Pancreas (tissue), 10 donors: ENCODE results near the gene LDLRAD4. TPM values are rescaled to one million over a fixed set of nuclear protein-coding genes. Genes with fewer than 3 reads are reported as not detected.

Experiments used
- ATAC-seq, 4 donors: fragments of 200-7000 bp; cut with Tn5 transposase; one replicate each; pipeline versions ENCODE4 v1.8.0 to v1.9.1; 2020; ENCODE audit warnings: mild to moderate bottlenecking in 4 of 4, moderate library complexity in 4 of 4
- DNase-seq, 6 donors: peaks; one replicate each; pipeline ENCODE4 v3.0.0-alpha.2; 2020
- FAIRE-seq: peaks from 2 replicates; lab custom pipeline; 2012; peaks lifted over from hg19 to GRCh38; lab: Jason Lieb, UNC
- H3K27ac ChIP-seq, 4 donors: fragments of 200-600 bp; sonication (generic); 1 replicate in 3 of 4; 2 replicates in 1 of 4; pipeline versions ENCODE4 v1.5.0 to v1.8.0; 2020
- H3K27me3 ChIP-seq, 4 donors: fragments of 200-600 bp; one replicate each; pipeline ENCODE4 v1.8.0; 2021
- H3K36me3 ChIP-seq, 3 donors: fragments of 200-600 bp; sonication (generic) in 1 of 3; one replicate each; pipeline versions ENCODE4 v1.5.0 to v1.8.0; 2020 to 2021
- H3K4me1 ChIP-seq, 3 donors: fragments of 200-600 bp; one replicate each; pipeline ENCODE4 v1.8.0; 2021
- H3K4me3 ChIP-seq, 4 donors: fragments of 200-600 bp; sonication (generic) in 2 of 4; one replicate each; pipeline versions ENCODE4 v1.5.0 to v1.8.0; 2020 to 2021
- H3K9me3 ChIP-seq, 4 donors: fragments of 200-600 bp; one replicate each; pipeline ENCODE4 v1.8.0; 2021
- CTCF ChIP-seq, 4 donors: fragments of 200-600 bp; sonication (generic) in 3 of 4; IDR thresholded peaks; one replicate each; pipeline versions ENCODE4 v1.5.0 to v1.8.0; 2021; ENCODE audit warnings: antibody characterized with exemption in 4 of 4
- WGBS, 2 donors: extraction: QIAGEN DNeasy Blood & Tissue Kit; methylation state at CpG; one replicate each; pipeline ENCODE4 v1.1.7; 2013; 5-methylcytosine and 5-hydroxymethylcytosine counted together
- intact Hi-C, 3 donors: fragments of 100-400 bp; cut with DNase I; formaldehyde crosslinking; loops; one replicate each; pipeline versions ENCODE4 v1.11.1 to v1.14.2; 2022
- polyA plus RNA-seq, 2 donors: library from polyadenylated mRNA; stranded (reverse); fragments of 200-250 nt; gene quantifications; one replicate each; pipeline ENCODE4 v1.2.3, GENCODE V29; 2013
- total RNA-seq, 6 donors: library from RNA; stranded (reverse); fragmentation: NEBNext Ultra II Directional in 4 of 6; extraction: Animal tissue kit (Norgen Biotek cat#: 25700) in 4 of 6; gene quantifications; one replicate each; pipeline versions ENCODE4 v1.2.1 to v1.2.4, GENCODE V29; 2021 to 2023
- donor health status: healthy with polysubstance abuse.
- donor health status: DM: no; HTN: no; CAD: no; lungs with moderate emphysema.
- donor health status: DM: no; HTN: no; CAD: no.
- donor health status: control.
- donor health status: control.
- donor health status: Bipolar disorder and iron deficiency.
- donor health status: DM: yes; HTN: yes; CAD: no.
- donor health status: DM: no; HTN: no; CAD: no.
- donor health status: DM: no; HTN: no; CAD: no.
- donor health status: DM: yes; HTN: yes; CAD: no.

Gene LDLRAD4
- total and polyA plus RNA-seq, 8 donors, result 2.5 to 21.8 (median 5.7) TPM

GRCh38 chr18:13366131-13366530 is 147.6 kb downstream of the LDLRAD4 start:
- Histone ChIP-seq H3K36me3 (no peaks in the 10 kb centered on the region), H3K4me3 (no peak overlapping the region), H3K4me1 (no peaks in the 10 kb centered on the region), H3K9me3 (no peaks in the 10 kb centered on the region), H3K27ac (no peak overlapping the region), H3K27me3 (no peaks in the 10 kb centered on the region)
- ATAC-seq (no peak), DNase-seq (no peak), FAIRE-seq (no peak)
- WGBS, 2 donors, result 46 to 65% methylated on average over 3 of the region's 3 CpGs
- no peak for TF ChIP-seq CTCF (IDR thresholded peaks at IDR 0.05)
- intact Hi-C loops, result no loop called here

- no peaks in the 10 kb centered on the region for H3K9me3 ChIP-seq
- no peak overlapping the region for H3K27ac ChIP-seq
- H3K27me3 ChIP-seq, result no peaks in the 10 kb centered on the region
- no peak for FAIRE-seq
- no peak for ATAC-seq
- DNase-seq, result no peak
- H3K36me3 ChIP-seq, result no peaks in the 10 kb centered on the region
- no peak overlapping the region for H3K4me3 ChIP-seq
- no peak for TF ChIP-seq CTCF (IDR thresholded peaks at IDR 0.05)
- WGBS, 2 donors, result 67 to 70% methylated on average over 8 of the region's 8 CpGs
- H3K4me1 ChIP-seq, result no peaks in the 10 kb centered on the region
- intact Hi-C loops, result no loop called here
Observed at GRCh38 chr18:13366541-13366940, 148.0 kb downstream of the LDLRAD4 start.

- H3K27me3 ChIP-seq, result no peaks in the 10 kb centered on the region
- H3K4me3 ChIP-seq, result no peak overlapping the region
- FAIRE-seq, result no peak
- WGBS, 2 donors, result 73 to 75% methylated on average over 26 of the region's 26 CpGs
- H3K4me1 ChIP-seq, result no peaks in the 10 kb centered on the region
- no peaks in the 10 kb centered on the region for H3K36me3 ChIP-seq
- DNase-seq, result no peak
- TF ChIP-seq CTCF (IDR thresholded peaks at IDR 0.05), result no peak
- H3K27ac ChIP-seq, result no peak overlapping the region
- ATAC-seq, result no peak
- intact Hi-C loops, result no loop called here
- H3K9me3 ChIP-seq, result no peaks in the 10 kb centered on the region
Observed at GRCh38 chr18:13366962-13367892, 148.7 kb downstream of the LDLRAD4 start.

GRCh38 chr18:13368080-13368813 is 149.7 kb downstream of the LDLRAD4 start:
- Histone ChIP-seq H3K4me1 (no peaks in the 10 kb centered on the region), H3K27me3 (no peaks in the 10 kb centered on the region), H3K4me3 (no peak overlapping the region), H3K9me3 (no peaks in the 10 kb centered on the region), H3K36me3 (no peaks in the 10 kb centered on the region), H3K27ac (no peak overlapping the region)
- no peak for FAIRE-seq
- no peak for DNase-seq
- no peak for ATAC-seq
- intact Hi-C loops, result no loop called here
- no peak for TF ChIP-seq CTCF (IDR thresholded peaks at IDR 0.05)
- 80 to 86% methylated on average over 13 of the region's 13 CpGs for WGBS, 2 donors
